Measurements from ENCODE around the gene USP26.

- TF ChIP-seq CTCF (conservative IDR thresholded peaks at IDR 0.05; ENCODE audit: low read depth in 2 of 2) (no peak), ETS1 (IDR thresholded peaks at IDR 0.05) (no peak), CREB1 (CRISPR knock-in tag; IDR thresholded peaks at IDR 0.05; ENCODE audit: low read depth) (no peak), EZH2phosphoT487 (IDR thresholded peaks at IDR 0.05; ENCODE audit: unreplicated experiment) (no peak), ZNF331 (CRISPR knock-in tag; IDR thresholded peaks at IDR 0.05; ENCODE audit: low read depth) (no peak), JUNB (IDR thresholded peaks at IDR 0.05; ENCODE audit: unreplicated experiment) (no peak), EZH2 (IDR thresholded peaks at IDR 0.05; ENCODE audit: low read depth, unreplicated experiment) (no peak), POLR2AphosphoS5 (IDR thresholded peaks at IDR 0.05; ENCODE audit: low read depth) (no peak)
- TF ChIP-seq, protein P1, sequence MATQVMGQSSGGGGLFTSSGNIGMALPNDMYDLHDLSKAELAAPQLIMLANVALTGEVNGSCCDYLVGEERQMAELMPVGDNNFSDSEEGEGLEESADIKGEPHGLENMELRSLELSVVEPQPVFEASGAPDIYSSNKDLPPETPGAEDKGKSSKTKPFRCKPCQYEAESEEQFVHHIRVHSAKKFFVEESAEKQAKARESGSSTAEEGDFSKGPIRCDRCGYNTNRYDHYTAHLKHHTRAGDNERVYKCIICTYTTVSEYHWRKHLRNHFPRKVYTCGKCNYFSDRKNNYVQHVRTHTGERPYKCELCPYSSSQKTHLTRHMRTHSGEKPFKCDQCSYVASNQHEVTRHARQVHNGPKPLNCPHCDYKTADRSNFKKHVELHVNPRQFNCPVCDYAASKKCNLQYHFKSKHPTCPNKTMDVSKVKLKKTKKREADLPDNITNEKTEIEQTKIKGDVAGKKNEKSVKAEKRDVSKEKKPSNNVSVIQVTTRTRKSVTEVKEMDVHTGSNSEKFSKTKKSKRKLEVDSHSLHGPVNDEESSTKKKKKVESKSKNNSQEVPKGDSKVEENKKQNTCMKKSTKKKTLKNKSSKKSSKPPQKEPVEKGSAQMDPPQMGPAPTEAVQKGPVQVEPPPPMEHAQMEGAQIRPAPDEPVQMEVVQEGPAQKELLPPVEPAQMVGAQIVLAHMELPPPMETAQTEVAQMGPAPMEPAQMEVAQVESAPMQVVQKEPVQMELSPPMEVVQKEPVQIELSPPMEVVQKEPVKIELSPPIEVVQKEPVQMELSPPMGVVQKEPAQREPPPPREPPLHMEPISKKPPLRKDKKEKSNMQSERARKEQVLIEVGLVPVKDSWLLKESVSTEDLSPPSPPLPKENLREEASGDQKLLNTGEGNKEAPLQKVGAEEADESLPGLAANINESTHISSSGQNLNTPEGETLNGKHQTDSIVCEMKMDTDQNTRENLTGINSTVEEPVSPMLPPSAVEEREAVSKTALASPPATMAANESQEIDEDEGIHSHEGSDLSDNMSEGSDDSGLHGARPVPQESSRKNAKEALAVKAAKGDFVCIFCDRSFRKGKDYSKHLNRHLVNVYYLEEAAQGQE (IDR thresholded peaks at IDR 0.05; ENCODE audit: unreplicated experiment): no peak
Measured at GRCh38 chrX:133053861-133054598, 42.9 kb downstream of the USP26 start.

Data from GM23338 (cell line).